SW480 (cell line): ENCODE measurements around the gene GRIP1.

Experiments
- DNase-seq: peaks from one replicate; pipeline ENCODE4 v3.0.0-alpha.2; 2016; ENCODE audit warnings: low spot score

Gene GRIP1

DNA sequence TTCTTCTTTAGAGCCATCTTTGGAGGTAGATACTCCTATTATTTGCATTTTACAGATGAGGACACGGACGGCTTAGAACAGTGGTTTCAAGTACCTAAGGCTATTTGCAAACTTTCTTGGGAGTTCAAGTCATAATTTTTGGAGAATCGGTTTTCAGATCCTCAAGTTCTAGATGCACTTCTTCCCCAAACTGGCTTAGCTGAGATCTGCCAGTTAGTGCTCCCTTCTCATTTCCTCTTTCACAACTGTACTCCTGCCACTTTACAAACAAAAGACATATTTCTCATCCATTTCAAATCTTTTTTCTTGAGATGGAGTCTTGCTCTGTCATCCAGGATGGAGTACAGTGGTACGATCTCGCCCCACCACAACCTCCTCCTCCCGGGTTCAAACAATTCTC is 299.3 kb downstream of the GRIP1 start:
- no peak for DNase-seq

DNA sequence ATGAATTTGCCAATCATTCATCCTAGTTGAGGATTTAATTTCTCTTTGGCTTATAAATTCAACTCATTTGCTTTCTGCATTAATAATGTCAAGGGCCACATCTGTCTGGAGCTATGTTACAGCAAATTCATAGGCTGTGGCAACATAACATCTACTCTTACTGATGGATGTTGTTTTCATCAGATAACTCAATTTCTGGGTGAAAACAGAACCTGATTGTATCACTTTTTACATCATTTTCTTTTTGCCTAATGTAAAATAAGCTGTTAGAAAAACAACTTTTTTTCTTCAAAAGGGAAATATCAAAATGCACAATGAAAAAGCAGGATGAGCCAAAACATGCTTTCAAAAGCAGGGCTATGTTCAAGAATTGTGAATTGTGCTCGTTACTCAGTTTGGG is 303.3 kb downstream of the GRIP1 start:
- no peak for DNase-seq

DNA sequence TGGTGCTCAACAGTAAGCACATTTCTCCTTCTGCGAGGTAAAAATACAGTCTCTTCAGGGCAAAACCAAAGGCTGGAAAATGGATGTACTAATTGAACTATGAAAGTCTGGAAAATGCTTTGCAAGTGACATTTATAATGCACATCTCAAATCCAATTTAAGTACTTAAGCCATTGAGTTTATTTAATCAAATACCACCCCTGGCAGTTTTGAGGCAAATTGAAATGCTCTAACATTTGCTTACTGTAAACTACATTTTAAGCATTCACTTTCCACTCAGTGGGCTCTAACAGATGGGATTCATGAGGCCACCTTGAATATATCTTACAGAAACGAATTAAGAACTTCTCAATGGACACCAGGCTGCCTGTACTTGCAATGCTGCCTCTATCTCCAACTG is 306.9 kb downstream of the GRIP1 start:
- no peak for DNase-seq

DNA sequence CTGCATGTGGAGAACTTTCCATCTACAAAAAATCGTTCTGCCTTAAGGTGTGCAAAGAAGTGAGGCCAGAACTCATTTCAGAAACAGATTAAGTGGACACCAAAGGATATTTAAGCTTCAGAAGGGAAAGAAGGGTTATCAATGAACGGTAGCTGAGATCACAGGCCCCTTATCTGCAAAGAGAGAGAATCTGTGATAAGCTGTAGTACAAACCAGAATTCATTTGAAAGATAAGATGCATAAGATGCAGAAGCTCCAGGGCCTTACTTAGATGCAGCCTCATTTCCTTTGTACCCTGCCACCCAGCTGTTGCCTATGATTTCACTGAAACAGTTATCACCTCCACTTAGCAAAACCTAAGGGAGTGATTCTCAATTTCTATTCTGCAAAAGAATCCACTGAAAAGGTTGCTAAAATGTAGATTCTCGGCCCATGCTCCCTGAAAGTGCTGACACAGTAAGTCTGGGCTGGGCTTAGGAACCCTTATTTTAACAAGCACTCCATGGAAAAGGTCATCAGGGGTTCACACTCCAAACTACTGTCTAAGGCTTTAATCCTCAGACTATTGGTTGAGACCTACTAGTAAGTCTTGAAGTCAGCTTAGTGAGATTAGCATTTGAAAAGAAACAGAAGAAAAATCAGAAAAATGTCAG is 311.7 kb downstream of the GRIP1 start:
- DNase-seq = no peak

DNA sequence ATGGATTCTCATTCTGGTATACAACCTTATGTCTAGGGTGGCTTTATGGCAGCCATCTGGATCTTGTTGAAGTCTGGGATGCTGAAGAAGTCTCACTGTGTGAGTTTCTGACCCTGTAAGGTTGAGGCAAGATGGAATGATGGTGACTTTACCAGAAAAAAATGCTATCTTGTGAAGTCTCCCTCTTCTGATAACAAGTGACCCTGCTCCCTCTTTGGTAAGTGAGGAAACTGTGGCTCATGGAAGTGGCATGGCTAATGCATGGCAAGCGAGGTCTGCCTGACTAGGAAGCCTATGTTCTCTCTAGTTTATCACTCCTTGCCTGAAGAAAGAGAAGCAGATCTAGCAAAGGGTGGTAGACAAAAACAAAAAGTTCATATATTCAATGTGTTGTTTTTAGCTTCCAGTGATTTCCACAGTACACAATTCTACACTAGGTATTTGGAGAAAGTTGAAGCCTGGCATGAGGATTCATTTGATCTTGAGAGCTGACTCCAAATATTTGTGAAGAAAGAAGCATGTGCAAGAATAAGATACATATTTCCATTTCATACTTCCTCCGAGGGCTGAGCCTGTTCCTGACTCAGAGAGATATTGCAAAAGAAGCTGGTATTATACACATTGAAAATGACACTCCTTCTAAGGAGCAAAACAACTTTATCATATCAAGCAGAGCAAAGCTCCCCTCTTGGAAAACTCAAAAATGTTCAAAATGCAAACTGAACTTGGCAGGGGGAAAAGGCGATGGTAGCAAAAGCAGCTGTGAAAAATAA is 313.0 kb downstream of the GRIP1 start:
- DNase-seq = no peak

DNA sequence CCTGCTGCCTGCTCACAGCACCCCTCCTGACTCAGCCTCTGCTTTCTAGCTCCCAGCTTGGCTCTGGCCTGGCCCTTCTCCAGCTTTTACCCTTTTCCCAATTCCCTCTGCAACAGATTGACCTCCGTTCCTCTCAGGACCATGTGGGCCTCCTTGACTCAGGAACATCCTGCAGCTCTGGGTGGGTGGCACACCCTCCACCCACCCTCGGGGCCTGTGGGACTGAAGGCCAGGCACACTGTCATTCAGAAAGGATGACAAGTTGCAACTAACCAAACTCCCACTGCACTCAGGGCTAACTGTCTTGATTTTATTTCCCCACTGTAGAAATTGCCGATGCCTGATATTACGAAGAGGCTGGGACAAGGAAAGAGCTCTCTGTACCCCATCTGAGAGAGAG is 317.2 kb downstream of the GRIP1 start:
- DNase-seq = no peak

DNA sequence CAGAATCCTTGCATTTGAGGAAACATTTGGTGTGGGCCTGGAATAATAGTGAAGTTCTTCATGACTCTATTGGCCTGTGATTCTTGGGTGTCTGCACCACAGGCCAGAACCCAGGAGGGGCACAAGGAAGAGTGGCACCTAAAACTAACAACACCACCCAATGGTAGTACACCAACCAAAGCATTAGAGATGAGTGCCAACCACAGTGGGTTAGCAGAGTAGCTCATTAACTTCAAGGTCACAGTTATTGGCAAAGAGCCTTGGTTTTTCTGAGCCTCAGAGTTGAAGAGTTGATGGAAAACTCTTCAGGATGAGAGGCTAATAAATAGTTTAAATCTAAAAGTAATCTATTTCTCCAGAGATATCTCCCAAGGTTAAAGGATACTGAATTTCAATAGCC is 319.6 kb downstream of the GRIP1 start:
- DNase-seq = no peak

DNA sequence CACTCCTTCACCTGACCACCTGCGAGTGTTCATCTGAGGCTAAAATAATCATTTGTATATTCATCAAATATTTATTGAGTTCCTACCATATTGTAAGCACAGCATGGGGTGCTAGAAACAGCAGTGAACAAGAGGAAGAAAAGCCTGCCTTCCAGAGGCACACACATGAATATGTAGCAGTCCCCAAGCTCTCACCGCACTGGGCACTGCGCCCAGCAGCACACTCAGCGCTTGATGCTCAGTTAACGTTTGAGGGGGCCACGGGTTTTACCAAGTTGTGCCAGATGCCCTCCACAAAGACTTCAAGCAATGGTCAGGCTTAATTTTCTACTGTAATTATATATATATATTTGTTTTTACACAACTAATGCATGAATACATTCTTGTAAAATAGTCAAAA is 324.6 kb downstream of the GRIP1 start:
- DNase-seq = no peak

DNA sequence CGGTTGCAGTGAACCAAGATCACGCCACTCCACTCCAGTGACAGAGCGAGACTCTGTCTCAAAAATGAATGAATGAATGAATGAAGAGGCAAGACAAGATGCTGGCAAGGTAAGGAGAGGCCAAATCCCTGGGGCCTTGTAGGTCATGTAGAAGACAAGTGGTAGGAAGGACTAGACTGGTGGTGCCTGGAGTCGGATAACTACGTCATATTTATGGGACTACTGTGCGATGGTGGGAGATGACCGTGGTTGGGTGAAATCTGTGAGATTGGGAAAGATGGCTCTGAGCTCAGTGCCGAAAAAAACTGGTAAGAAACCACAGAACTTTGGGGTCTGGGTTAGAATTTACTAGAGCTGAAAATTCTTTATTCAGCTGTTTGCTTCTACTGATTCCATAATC is 326.0 kb downstream of the GRIP1 start:
- DNase-seq = no peak

DNA sequence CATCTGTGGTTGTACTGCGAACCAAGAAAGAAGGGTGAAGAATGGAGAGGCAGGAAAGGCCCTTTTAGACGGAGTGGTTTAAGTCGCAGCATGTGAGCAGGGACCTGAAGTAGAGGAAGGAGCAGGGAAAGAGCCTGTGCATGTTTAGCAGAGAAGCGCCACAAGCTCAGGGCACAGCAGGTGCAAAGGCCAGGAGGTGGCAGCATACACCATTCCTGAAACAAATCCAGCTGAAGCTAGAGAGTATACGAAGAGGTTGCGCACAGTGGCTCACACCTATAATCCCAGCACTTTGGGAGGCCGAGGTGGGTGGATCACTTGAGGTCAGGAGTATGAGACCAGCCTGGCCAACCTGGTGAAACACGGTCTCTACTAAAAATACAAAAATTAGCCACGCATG is 326.7 kb downstream of the GRIP1 start:
- DNase-seq = no peak

DNA sequence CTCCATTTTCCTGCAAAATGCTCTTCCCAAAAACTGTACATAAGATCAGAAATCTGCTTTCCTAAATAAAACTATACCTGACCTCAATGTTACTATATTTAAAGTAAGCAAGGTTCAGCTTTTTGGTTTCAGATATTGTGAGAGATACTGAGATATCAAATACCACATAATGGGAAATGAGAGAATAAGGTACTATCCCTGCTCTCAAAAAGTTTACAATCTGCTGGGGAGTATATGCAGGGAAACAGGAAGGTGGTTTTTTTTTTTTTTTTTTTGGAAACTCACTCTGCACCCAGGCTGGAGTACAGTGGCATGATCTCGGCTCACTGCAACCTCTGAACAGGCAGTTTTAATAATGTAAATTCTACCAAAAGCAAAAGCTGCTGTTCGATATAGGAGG is 327.6 kb downstream of the GRIP1 start:
- no peak for DNase-seq

DNA sequence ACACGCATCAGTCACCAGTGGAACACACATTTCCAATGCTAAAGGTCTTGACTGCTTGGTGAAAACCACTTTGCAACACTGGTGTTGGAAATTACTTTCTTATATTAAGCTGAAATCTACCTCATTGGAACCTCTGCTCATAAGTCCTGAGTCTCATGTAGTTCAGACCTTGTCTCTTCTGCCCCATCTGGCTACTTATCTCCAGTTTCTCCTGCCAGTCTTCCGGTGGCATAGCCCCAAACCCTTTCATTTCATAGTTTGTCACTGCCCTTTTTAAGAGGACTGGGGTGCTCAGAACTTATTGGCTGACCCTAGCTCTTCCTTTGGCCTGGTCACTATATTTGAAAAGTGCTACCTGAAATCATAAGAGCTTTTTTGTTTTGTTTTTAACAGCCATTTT is 332.9 kb downstream of the GRIP1 start:
- DNase-seq = no peak

DNA sequence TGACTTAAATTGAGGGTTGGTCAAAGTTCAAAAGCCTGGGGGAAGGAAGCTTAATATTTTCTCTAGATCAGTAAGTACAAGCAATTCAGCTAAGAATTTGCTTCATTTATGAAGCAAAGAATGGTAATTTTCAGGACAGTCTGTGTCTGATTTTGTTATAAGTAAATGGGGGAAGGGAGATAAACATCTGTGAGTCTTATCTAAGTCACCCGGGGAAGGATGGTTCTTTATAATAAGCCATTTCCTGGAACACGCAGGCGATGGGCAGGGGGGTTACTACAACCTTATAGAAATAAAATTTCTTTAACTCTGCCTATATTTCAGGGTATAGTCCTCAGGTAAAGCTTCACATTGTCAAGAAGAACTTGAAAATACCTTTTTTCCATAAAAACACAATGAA is 333.7 kb downstream of the GRIP1 start:
- no peak for DNase-seq

DNA sequence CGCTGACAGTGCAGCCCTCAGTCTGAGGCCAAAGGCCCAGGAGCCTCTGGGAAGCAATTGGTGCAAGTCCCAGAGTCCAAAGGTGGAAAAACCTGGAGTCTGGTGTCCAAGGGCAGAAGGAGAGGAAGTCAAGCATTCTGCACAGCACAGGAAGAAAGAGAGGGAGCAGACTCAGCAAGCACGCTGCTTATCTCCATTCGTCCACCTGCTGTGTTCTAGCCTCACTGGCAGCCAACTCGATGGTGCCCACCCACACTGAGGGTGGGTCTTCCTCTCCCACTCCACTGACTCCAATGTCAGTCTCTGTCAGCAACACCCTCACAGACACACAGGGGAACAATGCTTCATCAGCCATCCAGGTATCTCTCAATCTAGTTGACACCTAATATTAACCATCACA is 337.8 kb downstream of the GRIP1 start:
- DNase-seq = no peak

DNA sequence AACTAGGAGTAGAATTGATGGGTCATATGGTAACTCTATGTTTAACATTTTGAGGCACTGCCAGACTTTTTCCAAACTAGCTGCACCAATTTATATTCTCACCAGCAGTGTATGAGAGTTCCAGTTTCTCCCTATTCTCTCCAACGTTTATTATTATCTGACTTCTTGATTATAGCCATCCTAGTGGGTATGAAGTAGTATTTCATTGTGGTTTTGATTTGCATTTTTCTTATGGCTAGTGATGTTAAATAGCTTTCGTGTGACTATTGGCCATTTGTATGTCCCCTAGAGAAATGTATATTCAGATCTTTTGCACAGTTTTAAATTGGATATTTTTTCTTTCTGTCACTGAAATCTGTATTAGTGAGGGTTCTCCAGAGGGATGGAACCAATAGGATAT is 338.7 kb downstream of the GRIP1 start:
- no peak for DNase-seq

DNA sequence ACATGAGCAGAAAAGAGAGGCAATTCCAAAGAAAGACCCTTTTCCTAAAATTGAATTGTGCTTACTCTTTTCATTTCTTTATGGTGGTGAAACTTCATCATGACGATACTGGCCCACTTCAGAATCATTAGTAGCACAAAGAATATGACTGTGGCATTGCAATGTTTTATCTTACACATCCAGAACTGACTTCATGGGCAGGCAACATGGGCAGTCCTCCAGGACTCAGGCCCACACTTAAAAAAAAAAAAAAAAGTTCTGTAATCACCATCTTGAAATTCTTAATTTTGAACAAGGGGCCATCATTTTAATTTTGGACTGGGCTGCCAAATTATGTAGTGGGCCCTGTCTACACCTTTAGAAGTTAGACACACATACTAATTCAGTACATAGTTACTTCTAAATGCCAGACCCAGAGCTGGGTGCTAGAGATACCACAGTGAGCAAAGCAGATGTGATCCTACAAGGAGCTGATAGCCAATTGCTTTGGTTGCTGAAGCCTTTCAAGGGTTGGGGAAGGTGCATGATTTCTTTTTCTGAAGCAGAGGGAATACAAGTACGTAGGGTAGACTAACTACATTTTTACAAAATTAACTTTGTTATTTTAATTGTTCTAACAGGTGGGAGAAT is 341.4 kb downstream of the GRIP1 start:
- DNase-seq = no peak

DNA sequence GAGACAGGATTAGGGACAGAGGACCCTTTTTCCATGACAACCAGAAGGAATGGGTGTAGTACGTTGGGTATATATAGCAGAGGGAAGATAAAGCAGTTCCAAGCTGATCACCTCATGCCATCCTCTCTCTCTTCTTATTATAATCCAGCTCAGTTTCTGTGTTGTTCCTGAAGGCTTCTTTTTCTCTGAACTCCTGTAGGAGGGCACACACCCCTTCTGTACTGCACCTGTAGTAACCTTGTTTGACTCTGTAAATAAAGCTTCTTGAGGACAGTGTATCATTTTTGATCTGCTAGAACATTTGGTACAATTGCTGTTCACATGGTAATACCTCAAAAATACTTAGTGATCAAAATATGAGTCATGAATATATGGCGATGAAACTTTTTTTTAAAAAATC is 343.1 kb downstream of the GRIP1 start:
- no peak for DNase-seq

DNA sequence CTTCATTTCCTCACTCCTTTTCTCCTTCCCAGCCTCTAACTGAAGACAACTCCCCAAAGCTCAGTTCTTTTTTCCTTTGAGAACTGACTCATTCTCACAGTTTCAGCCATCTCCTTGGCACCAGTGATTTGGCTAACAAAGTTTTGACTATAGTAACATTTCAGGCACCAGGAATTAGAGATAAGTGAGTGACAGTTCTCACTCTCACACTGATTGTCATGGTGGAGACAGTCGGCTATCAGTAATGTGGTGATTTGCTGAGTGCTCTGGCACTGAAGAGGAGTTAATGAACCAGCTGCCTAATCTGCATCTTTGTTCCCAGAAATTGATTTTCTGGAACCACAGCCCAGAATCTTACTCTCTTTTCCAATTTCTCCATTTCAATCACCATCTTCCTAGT is 347.1 kb downstream of the GRIP1 start:
- DNase-seq = no peak

DNA sequence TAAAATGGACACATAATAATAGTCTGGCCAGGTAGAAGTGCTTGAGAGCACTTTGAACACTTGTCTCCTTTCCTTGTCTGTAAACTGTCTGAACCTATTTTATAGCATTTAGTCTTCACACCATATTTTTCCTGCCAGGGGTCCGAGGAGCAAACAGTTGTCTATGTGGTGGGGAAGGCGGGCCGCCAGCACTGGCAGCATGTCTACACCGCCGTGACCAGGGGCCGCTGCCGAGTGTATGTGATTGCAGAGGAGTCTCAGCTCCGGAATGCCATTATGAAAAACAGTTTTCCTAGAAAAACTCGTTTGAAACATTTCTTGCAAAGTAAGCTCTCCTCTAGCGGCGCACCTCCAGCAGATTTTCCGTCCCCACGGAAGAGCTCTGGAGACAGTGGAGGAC is 347.9 kb downstream of the GRIP1 start:
- DNase-seq = no peak

DNA sequence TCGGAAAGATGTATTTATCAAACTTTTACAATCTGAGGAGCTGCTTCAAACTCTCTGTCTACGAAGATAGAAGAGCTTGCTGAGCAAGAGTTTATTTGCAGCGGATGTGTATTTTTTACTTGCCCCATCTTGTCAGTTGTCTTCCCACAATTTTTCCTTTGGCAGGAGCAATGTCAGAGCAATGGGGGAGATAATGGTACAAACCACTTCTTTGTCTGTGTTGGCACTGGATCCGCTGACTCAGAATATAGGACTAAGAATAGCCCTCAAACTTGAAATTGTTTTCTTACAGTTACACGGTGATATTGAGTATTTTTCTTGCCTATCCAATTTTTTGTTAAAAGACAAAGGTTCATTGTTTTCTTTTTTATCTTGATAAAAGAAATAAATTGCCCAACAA is 348.9 kb downstream of the GRIP1 start:
- DNase-seq = no peak

DNA sequence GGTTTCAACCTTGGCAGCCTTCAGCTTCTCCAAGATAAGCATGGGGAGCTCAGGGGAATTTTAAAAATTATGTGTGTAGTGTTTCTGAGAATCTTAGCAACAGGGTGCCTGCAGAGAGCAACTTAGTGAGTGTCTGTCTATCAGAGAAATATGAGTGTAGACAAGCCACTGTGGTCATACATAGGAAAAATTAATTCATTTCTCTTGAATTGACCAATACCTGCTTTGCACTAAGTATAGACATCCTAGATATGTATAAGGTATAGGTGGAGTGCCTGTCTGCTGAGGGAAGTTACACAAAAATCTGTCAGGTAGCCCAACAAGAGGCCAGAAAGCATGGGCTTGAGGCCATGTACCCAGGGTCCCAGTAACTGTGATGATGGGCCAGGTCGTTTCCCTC is 355.9 kb downstream of the GRIP1 start:
- DNase-seq = no peak

DNA sequence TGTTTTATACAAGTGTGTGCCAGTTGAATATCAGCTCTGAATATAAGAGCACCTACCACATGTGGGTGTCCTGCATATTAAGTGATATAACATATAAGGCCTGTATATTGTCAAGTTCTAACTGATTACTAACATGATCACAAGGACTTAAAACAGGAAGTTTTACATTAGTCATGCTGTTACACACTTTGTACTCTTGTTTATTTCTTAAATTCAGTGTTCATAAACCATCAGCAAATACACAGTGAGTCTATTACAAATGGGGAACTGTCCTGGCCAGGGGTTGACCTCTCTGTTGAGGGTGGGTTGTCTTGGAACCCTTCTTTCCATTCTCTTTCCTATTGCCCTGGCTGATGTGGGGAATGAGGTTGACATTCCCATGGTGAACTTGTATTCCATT is 357.4 kb downstream of the GRIP1 start:
- no peak for DNase-seq

DNA sequence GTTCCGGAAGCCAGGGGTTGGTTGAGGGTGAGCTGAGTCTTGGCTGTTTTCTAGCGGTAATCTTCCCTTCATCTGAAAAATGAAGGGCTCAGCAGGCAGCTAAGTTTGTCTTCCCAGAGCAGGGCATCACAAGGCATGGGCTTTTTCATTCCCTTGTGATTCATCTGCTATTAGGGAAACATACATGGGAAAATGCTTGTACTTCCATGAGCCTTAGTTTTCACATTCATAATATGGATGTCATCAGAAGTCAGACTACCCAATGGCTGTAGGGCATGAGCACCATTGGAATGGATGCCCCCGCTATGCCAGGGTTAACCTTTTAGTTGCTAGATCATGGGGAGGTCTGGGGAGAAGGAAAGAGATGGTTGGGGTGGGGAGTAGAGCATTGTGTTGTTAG is 357.9 kb downstream of the GRIP1 start:
- no peak for DNase-seq
